GM10266 (cell line): ENCODE results near the gene ARHGAP42.
"Not testable (repeated sequence)": the region's sequence is repeated elsewhere in the genome, so short reads cannot be mapped to it uniquely, and the experiment has no call there.

Experiments used
- DNase-seq: peaks from one replicate; pipeline ENCODE4 v3.0.0; 2012; ENCODE audit errors: extremely low spot score
- CTCF ChIP-seq: IDR thresholded peaks from 2 replicates; pipeline ENCODE4 v1.5.1; 2012; ENCODE audit warnings: mild to moderate bottlenecking, low read depth; ENCODE audit not compliant: control insufficient read depth, insufficient read depth; ENCODE audit errors: missing control alignments

Gene ARHGAP42

GRCh38 chr11:100641456-100641855, 45.6 kb upstream of the ARHGAP42 start:
- TF ChIP-seq CTCF = no peak
- DNase-seq = no peak

GRCh38 chr11:100646545-100646944, 40.5 kb upstream of the ARHGAP42 start:
- TF ChIP-seq CTCF = no peak
- no peak for DNase-seq

- no peak for DNase-seq
Observed at GRCh38 chr11:100647861-100648260, 39.2 kb upstream of the ARHGAP42 start.

GRCh38 chr11:100663583-100663982, 23.5 kb upstream of the ARHGAP42 start:
- DNase-seq = no peak
- no peak for TF ChIP-seq CTCF

More at GRCh38 chr11:100647861-100648260, 39.2 kb upstream of the ARHGAP42 start:
- TF ChIP-seq CTCF = no peak

GRCh38 chr11:100663996-100664395, 23.1 kb upstream of the ARHGAP42 start:
- TF ChIP-seq CTCF = no peak
- DNase-seq = no peak

GRCh38 chr11:100666816-100667215, 20.3 kb upstream of the ARHGAP42 start:
- DNase-seq = not testable (repeated sequence)

- TF ChIP-seq CTCF = no peak
Observed at GRCh38 chr11:100667449-100667848, 19.6 kb upstream of the ARHGAP42 start.

GRCh38 chr11:100670140-100670539, 16.9 kb upstream of the ARHGAP42 start:
- no peak for TF ChIP-seq CTCF
- no peak for DNase-seq

More at GRCh38 chr11:100667449-100667848, 19.6 kb upstream of the ARHGAP42 start:
- DNase-seq = no peak
